BE2C (cell line): ENCODE data around the gene CHRM5.

ENCODE experiments used
- DNase-seq: peaks from one replicate; pipeline ENCODE4 v3.0.0-alpha.2; 2020
- H3K27me3 ChIP-seq: fragments of 250-450 bp; sonication (Bioruptor Pico); 2 replicates; pipeline ENCODE4 v1.5.1; 2020; ENCODE audit warnings: mild to moderate bottlenecking
- H3K36me3 ChIP-seq: fragments of 250-450 bp; sonication (Bioruptor Pico); 2 replicates; pipeline ENCODE4 v1.5.1; 2020; ENCODE audit warnings: mild to moderate bottlenecking
- H3K4me1 ChIP-seq: fragments of 250-450 bp; sonication (Bioruptor Pico); 2 replicates; pipeline ENCODE4 v1.5.1; 2020
- H3K4me3 ChIP-seq: 2 replicates; pipeline ENCODE4 v1.5.1; 2011; ENCODE audit warnings: low read depth, low read length
- H3K9me3 ChIP-seq: fragments of 250-450 bp; sonication (Bioruptor Pico); 2 replicates; pipeline ENCODE4 v1.5.1; 2020
- TF ChIP-seq, protein P1 (sequence below): IDR thresholded peaks from 2 replicates; pipeline ENCODE4 v1.5.1; 2012; ENCODE audit warnings: mild to moderate bottlenecking, low read depth, low read length

The CHRM5 gene

DNA sequence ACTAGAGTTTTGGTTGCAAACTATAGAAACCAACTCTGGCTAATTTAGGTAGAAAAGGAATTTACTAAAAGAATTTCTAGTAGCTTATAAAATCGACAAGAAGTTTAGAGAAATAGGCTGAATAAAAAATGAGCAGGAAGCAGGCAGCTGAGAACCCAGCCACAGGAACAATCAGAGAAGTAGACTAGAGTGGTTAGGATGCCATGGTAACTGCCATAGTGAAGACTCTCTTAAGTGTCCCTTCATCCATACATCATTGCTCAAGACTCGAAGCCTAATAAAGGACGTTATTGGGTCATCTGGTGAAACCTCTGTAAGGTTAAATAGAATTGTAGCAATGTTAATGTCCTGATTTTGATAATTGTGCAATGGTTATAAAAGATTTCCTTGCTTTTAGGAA lies 57.0 kb downstream of the CHRM5 start:
- Histone ChIP-seq H3K4me1 (no peaks in the 10 kb centered on the region), H3K27me3 (no peaks in the 10 kb centered on the region), H3K4me3 (no peak overlapping the region), H3K9me3 (no peaks in the 10 kb centered on the region), H3K36me3 (no peaks in the 10 kb centered on the region)
- no peak for DNase-seq
- TF ChIP-seq, protein P1, sequence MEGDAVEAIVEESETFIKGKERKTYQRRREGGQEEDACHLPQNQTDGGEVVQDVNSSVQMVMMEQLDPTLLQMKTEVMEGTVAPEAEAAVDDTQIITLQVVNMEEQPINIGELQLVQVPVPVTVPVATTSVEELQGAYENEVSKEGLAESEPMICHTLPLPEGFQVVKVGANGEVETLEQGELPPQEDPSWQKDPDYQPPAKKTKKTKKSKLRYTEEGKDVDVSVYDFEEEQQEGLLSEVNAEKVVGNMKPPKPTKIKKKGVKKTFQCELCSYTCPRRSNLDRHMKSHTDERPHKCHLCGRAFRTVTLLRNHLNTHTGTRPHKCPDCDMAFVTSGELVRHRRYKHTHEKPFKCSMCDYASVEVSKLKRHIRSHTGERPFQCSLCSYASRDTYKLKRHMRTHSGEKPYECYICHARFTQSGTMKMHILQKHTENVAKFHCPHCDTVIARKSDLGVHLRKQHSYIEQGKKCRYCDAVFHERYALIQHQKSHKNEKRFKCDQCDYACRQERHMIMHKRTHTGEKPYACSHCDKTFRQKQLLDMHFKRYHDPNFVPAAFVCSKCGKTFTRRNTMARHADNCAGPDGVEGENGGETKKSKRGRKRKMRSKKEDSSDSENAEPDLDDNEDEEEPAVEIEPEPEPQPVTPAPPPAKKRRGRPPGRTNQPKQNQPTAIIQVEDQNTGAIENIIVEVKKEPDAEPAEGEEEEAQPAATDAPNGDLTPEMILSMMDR: no peak

DNA sequence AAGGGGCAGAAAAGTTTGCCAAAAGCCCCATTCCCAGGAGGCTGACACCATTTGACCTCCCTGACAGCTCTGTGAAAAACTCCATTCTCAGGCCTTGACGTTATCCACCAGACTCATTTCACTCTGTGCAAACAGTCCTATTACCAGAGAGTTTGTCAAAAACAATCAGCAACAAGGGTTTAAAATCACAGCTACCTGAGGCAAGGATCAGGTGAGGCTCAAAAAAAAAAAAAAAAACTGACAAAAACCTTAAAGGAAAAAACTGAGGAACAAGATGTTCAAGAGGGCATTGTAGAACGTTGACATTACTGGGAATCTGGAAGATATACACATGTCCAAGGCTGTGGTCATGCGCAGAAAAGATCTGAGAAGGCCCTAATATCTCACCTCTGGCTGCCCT lies 59.3 kb downstream of the CHRM5 start:
- Histone ChIP-seq H3K36me3 (no peaks in the 10 kb centered on the region), H3K27me3 (no peaks in the 10 kb centered on the region), H3K4me1 (no peaks in the 10 kb centered on the region), H3K9me3 (no peaks in the 10 kb centered on the region), H3K4me3 (no peak overlapping the region)
- TF ChIP-seq, protein P1: no peak
- no peak for DNase-seq

DNA sequence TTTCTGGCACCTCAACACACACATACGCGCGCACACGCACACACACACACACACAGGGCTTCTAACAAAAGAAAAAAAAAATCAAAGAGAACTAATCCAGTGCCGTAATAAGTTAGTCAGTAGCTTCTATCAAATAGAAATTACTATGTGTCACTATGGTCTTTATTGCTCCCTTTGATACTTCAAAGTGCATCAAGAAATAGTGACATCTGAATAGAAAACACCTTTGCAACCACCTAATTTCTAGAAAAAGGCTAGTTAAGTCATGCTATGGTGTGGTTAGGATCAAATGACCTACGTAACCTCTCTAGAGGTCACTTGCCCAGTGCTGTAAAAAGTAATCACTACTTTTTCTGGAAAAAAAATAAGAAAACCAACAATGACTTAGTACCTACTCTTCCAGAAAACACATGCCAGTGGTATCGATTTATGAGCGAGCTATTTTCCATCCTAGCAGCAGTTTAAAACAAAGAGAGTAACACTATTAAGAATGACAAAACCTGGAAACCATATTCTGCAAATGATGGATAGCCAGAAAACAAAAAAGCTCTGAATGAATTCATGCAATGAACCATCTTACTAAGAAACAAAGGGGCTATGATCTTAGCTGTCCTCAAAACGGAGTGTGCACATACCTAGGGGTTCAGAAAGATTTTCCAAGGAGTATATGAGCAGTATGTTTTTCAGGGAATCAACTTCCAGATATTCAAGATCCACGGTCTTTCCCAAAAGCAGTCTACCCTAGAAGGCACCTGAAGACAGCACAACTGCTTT lies 63.9 kb downstream of the CHRM5 start:
- no peak for DNase-seq
- H3K27me3 ChIP-seq: no peaks in the 10 kb centered on the region
- H3K36me3 ChIP-seq: no peaks in the 10 kb centered on the region
- H3K4me1 ChIP-seq: no peaks in the 10 kb centered on the region
- H3K4me3 ChIP-seq: no peak overlapping the region
- H3K9me3 ChIP-seq: no peaks in the 10 kb centered on the region
- TF ChIP-seq, protein P1: no peak

DNA sequence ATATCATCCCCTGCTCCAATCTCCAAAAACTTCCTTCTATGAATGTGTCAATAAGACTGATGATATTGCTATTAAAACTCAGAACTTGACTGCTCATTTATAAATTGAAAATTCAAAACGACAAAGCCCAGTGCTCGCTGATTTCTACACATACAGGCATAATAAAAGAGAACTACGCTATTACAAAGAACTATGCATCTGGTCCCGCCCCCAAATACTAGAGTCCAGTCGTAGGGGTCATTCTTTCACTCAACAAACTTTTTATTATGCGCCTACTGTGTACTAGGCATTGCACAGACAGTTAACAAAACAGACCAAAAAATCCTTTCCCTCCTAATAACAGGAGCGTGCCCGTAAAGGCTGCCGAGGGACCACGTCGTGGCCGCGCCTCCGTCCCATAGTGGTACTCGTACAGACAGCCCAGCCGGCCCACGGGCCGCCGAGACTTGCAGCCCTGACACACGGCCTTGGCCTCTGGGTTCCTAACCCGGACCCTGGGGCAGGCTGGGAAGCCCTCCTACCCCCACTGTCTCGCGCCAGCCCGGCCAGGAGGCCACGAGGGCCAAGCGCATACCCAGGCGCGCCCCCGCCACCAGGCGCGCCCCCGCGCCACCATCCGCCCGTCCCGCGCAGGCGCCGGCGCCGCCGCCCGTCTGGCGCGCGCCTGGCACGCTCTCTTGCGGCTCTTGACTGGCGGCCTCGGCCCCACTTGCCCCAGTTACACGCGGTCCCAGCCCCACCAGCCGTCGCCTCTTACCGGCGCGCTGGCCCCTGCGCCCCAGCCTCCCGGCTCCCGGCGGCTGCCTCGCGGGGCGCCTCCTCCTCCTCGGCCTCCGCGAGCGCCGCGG lies 70.0 kb downstream of the CHRM5 start:
- Histone ChIP-seq H3K4me1 (no peaks in the 10 kb centered on the region), H3K36me3 (no peaks in the 10 kb centered on the region), H3K9me3 (no peaks in the 10 kb centered on the region), H3K27me3 (no peaks in the 10 kb centered on the region), H3K4me3 (peak overlapping the region; percentile 92)
- TF ChIP-seq, protein P1: no peak
- DNase-seq: peak; percentile 86

DNA sequence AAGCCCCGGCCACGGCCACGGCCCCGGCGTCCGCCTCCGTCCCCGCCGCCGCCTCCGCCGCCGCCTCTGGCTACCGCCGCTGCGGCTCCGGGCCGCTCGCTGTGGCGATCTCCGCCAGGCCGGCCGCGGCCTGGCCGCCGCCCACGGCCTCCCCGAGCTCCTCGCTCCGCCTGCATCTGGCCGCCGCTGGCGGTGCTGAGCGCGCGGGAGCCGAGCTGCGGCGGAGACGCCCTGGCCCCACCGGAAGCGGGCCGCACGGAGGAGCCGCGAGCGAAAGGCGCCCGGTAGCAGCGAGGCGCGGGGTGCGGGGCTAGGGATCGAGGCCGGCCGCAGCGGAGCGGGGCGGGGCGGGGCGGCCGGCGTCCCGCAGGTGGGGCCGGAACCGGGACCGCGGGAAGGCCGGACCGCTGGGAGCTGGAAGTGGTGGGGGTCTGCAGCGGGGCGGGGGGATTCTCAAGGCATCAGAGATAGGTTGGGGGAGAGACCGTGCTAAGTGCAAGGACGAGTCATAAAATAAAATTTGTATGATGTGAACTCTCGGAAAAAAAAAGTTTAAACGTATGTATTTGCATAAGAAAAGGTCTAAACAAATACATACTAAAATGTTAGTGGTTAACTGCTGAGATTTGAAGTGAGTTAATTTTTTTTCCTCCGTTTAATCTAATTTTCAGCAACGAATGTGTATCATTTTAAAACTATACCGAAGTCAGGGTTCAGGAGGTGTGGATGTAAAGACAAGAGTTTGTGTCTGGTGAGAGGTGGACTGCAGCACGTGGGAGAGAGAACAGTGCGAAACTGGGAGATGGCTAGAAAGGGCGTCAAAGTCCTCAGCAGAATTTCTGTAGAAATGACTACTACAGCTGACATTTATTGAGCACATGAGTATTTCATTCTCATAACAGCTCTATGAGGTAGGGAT lies 70.8 kb downstream of the CHRM5 start, which contains the start of gene AVEN:
TSS of gene AVEN (minus strand) at position 334 of the 919 bp plus-strand sequence. CDS start at position 176, 158 bp downstream.
- peak; percentile 72 for DNase-seq

More for the DNA sequence above, 70.8 kb downstream of the CHRM5 start, which contains the start of gene AVEN:
- Histone ChIP-seq H3K4me3 (peak within 1 kb of the TSS; percentile 92), H3K9me3 (no peaks in the 10 kb centered on the region), H3K36me3 (no peaks in the 10 kb centered on the region), H3K27me3 (no peaks in the 10 kb centered on the region), H3K4me1 (no peaks in the 10 kb centered on the region)
- TF ChIP-seq, protein P1: no peak
